ENCODE results near the gene SFSWAP.

SFSWAP gene

GRCh38 chr12:131745706-131746105, 34.8 kb downstream of the SFSWAP start:
- no peaks in the 10 kb centered on the region for H3K4me1 ChIP-seq
- no peaks in the 10 kb centered on the region for H3K27me3 ChIP-seq
- H3K9me3 ChIP-seq (replicated peaks in 1 of 11), result peaks cover 35 to 44% (median 41%) of the 10 kb centered on the region in 11 experiments
- peaks cover 19 to 54% (median 39%) of the 10 kb centered on the region in 11 experiments; a peak in 20 of 22 replicates for H4K20me1 ChIP-seq
- no peak overlapping the region for H3K4me2 ChIP-seq
- H3K27ac ChIP-seq, result no peak overlapping the region
- H3K4me3 ChIP-seq, result no peak overlapping the region
- H3K36me3 ChIP-seq, result peaks cover 96 to 100% (median 98%) of the 10 kb centered on the region in 11 experiments
- no peak overlapping the region for H3K9ac ChIP-seq
- TF ChIP-seq Cebpa-rat (IDR thresholded peaks at IDR 0.05), result no peak

DNA sequence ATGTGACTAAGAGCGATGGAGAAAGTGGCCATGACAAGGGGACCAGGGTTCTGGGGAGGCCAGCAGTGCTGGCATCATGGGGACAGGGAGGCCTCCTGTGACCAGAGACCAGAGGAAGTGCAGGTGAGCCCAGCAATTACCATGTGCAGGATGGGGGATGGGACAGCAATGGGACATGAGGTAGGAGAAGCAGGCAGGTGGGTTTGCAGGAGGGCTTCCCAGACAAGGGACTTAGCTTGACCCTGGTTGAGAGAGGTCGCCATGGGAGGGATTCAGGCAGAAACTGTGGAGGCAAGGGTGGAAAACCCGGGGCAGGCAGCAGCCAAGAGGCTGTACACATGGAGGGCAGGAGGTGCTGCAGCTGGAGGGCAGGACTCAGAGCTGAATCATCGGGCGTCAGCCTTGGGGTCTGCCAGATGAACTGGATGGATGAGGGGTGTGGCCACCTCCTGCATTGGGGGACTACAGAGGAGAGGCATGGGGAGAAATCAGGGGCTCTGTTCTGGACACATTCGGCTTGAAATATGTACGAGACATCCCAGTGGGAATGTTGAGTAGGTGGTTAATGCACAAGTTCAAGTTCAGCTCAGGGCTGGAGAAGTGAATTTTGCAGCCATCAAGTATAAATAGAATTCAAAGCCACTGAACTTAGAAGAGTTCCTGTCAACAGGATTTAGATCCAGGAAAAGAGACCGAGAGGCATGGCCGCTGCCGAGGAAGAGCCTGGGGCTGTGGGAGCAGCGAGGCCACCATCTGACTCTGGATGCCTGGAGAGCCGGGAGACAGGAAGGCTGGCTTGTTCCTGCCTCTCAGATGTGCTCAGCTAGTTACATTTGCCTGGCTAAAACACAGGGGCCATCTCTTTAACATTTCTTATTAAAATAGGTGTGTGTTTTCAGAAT, 36.6 kb downstream of the SFSWAP start:
- TF ChIP-seq Cebpa-rat (IDR thresholded peaks at IDR 0.05), result no peak
- Histone ChIP-seq H3K9me3 (replicated peaks in 1 of 11) (peaks cover 20 to 26% (median 25%) of the 10 kb centered on the region in 11 experiments), H3K4me3 (no peak overlapping the region), H3K4me1 (no peaks in the 10 kb centered on the region), H3K27me3 (no peaks in the 10 kb centered on the region), H3K27ac (no peak overlapping the region), H3K9ac (no peak overlapping the region), H3K4me2 (no peak overlapping the region), H3K36me3 (peaks cover 96 to 100% (median 98%) of the 10 kb centered on the region in 11 experiments), H4K20me1 (peaks cover 36 to 66% (median 53%) of the 10 kb centered on the region in 11 experiments; a peak in 20 of 22 replicates)

DNA sequence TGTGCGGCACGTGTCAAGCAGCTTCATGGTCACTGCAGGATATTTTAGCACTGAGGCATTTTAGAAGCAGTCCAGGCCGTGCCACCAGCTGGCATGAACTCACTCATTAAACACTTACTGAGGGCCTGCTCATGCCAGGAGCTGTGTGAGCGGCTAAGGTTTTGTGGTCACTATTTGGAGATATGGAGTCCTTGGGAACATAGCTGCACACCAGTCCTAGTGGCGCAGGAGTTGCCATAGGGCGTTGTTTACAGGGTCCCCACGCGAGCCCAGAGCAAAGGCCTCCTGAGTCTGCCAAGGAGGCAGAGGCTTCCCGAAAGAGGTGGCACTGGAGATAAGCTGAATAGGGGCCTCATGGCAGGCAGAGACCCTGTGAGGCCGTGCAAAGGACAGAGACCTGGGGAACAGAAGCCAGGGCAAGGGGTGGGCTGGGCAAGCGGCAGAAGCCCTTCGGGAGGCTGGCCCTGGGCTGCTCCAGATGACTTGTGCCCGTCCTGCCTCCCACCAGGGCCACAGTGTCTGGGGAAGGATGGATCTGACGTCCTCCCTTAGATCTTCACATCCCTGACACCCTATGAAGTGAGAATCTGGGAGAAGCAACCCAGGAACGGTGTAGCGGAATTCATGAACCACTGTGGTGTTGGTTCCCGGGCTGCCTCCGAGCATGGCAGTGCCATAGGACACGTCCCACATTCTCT, 38.9 kb downstream of the SFSWAP start:
- H3K4me3 ChIP-seq, result no peak overlapping the region
- no peak overlapping the region for H3K27ac ChIP-seq
- H3K4me2 ChIP-seq, result no peak overlapping the region
- H3K27me3 ChIP-seq, result no peaks in the 10 kb centered on the region
- TF ChIP-seq Cebpa-rat (IDR thresholded peaks at IDR 0.05), result no peak
- H3K4me1 ChIP-seq, result no peaks in the 10 kb centered on the region
- H3K9ac ChIP-seq, result no peak overlapping the region
- peaks cover 96 to 100% (median 98%) of the 10 kb centered on the region in 11 experiments for H3K36me3 ChIP-seq
- H3K9me3 ChIP-seq (replicated peaks in 1 of 11), result peaks cover 0 to 4% (median 3%) of the 10 kb centered on the region in 11 experiments; a peak in 19 of 22 replicates
- H4K20me1 ChIP-seq, result peaks cover 39 to 84% (median 53%) of the 10 kb centered on the region in 11 experiments; a peak in 20 of 22 replicates

- Histone ChIP-seq H3K4me2 (no peak overlapping the region), H3K4me1 (no peaks in the 10 kb centered on the region), H3K4me3 (no peak overlapping the region), H3K27ac (no peak overlapping the region), H3K9me3 (replicated peaks in 1 of 11) (no peaks in the 10 kb centered on the region), H3K9ac (no peak overlapping the region), H4K20me1 (peaks cover 43 to 88% (median 47%) of the 10 kb centered on the region in 11 experiments; a peak in 20 of 22 replicates), H3K27me3 (no peaks in the 10 kb centered on the region), H3K36me3 (peaks cover 96 to 100% (median 98%) of the 10 kb centered on the region in 11 experiments)
- TF ChIP-seq Cebpa-rat (IDR thresholded peaks at IDR 0.05), result no peak
These were observed 40.4 kb downstream of the SFSWAP start for GRCh38 chr12:131751335-131751734.

DNA sequence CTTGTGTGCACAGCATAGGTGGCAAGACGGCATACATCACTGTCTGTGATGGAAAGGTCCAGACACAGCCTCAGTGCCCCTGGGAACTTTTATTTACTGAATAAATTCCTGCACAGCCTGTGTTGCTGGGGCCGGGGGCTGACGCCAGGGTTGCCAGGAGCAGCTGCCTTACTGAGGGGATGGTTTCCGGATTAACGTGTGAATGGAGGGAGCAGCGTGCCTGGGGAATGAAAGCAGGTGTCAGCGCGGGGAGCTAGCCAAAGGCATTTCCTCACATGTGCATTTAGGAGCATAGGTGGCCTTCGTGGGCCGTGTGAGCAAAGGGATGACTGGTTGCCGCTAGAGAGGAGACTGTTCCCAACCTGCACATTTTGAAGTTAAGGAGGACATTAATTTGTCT, 41.6 kb downstream of the SFSWAP start:
- Histone ChIP-seq H3K9ac (no peak overlapping the region), H3K4me2 (no peak overlapping the region), H3K27me3 (no peaks in the 10 kb centered on the region), H3K36me3 (peaks cover 98 to 100% (median 100%) of the 10 kb centered on the region in 11 experiments), H3K4me3 (no peak overlapping the region), H3K27ac (no peak overlapping the region), H3K9me3 (replicated peaks in 1 of 11) (no peaks in the 10 kb centered on the region), H3K4me1 (no peaks in the 10 kb centered on the region), H4K20me1 (peaks cover 37 to 91% (median 45%) of the 10 kb centered on the region in 11 experiments; a peak in 20 of 22 replicates)
- TF ChIP-seq Cebpa-rat (IDR thresholded peaks at IDR 0.05), result no peak

DNA sequence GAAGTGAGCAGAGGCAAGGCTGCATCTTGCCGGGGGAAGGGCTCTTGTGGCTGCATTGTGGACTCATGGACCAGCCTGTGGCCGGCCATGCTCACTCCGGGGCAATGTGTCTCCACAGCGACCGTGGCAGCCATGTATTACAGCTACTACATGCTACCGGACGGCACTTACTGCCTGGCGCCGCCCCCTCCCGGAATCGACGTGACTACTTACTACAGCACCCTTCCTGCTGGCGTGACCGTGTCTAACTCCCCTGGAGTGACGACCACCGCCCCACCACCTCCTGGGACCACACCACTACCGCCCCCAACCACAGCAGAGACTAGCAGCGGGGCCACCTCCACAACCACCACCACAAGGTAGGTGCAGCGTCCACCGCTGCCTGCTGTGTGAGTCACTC, 42.1 kb downstream of the SFSWAP start:
- peaks cover 35 to 91% (median 45%) of the 10 kb centered on the region in 11 experiments; a peak in 20 of 22 replicates for H4K20me1 ChIP-seq
- no peaks in the 10 kb centered on the region for H3K4me1 ChIP-seq
- H3K9me3 ChIP-seq (replicated peaks in 1 of 11), result no peaks in the 10 kb centered on the region
- H3K27me3 ChIP-seq, result no peaks in the 10 kb centered on the region
- H3K9ac ChIP-seq, result no peak overlapping the region
- no peak for TF ChIP-seq Cebpa-rat (IDR thresholded peaks at IDR 0.05)
- H3K36me3 ChIP-seq, result peaks cover 98 to 100% (median 100%) of the 10 kb centered on the region in 11 experiments
- no peak overlapping the region for H3K4me2 ChIP-seq
- H3K4me3 ChIP-seq, result no peak overlapping the region
- no peak overlapping the region for H3K27ac ChIP-seq

- no peak for TF ChIP-seq Cebpa-rat (IDR thresholded peaks at IDR 0.05)
These were observed 42.9 kb downstream of the SFSWAP start for GRCh38 chr12:131753757-131754156.

DNA sequence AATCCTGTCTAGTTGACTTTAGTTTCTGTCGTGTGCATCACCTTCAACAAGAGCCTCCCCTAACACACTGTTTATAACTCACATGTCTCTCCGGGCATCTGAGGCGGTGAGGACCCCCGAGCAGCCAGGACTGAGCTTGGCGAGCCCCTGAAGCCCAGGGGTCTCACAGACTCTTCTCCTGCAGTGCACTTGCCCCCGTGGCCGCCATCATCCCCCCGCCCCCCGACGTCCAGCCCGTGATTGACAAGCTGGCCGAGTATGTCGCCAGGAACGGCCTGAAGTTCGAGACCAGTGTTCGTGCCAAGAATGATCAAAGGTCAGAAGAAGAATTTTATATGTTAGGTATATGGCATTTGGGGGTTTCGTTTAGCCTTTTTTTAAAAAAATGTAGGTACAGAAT, 43.3 kb downstream of the SFSWAP start:
- H3K4me1 ChIP-seq, result no peaks in the 10 kb centered on the region
- H3K9ac ChIP-seq, result no peak overlapping the region
- no peak overlapping the region for H3K4me2 ChIP-seq
- no peaks in the 10 kb centered on the region for H3K27me3 ChIP-seq
- H3K9me3 ChIP-seq (replicated peaks in 1 of 11), result no peaks in the 10 kb centered on the region
- peaks cover 99 to 100% (median 100%) of the 10 kb centered on the region in 11 experiments for H3K36me3 ChIP-seq
- peaks cover 29 to 87% (median 37%) of the 10 kb centered on the region in 11 experiments; a peak in 20 of 22 replicates for H4K20me1 ChIP-seq
- no peak overlapping the region for H3K4me3 ChIP-seq
- no peak overlapping the region for H3K27ac ChIP-seq
- TF ChIP-seq Cebpa-rat (IDR thresholded peaks at IDR 0.05), result no peak

More at GRCh38 chr12:131753757-131754156, 42.9 kb downstream of the SFSWAP start:
- Histone ChIP-seq H4K20me1 (peaks cover 32 to 89% (median 40%) of the 10 kb centered on the region in 11 experiments; a peak in 20 of 22 replicates), H3K9me3 (replicated peaks in 1 of 11) (no peaks in the 10 kb centered on the region), H3K4me1 (no peaks in the 10 kb centered on the region), H3K27me3 (no peaks in the 10 kb centered on the region), H3K4me3 (no peak overlapping the region), H3K27ac (no peak overlapping the region), H3K9ac (no peak overlapping the region), H3K4me2 (no peak overlapping the region), H3K36me3 (peaks cover 99 to 100% (median 100%) of the 10 kb centered on the region in 11 experiments)
